Body of pancreas (tissue), 4 donors: ENCODE measurements around the gene SLC5A10. TPM values are rescaled to one million over a fixed set of nuclear protein-coding genes. Genes with fewer than 3 reads are reported as not detected.

ENCODE experiments used
- ATAC-seq: fragments of 150-250 bp; one replicate; pipeline ENCODE4 v1.9.1; 2016
- DNase-seq, 4 donors: peaks; one replicate each; pipeline ENCODE4 v3.0.0-alpha.2; 2019
- H3K27ac ChIP-seq, 4 donors: fragments of 200-600 bp; sonication (generic); 1 replicate in 3 of 4; 2 replicates in 1 of 4; pipeline versions ENCODE4 v1.5.1 to v1.6.1; 2016 to 2019; ENCODE audit warnings: mild to moderate bottlenecking in 1 of 4, mixed read lengths in 1 of 4, moderate library complexity in 1 of 4
- H3K27me3 ChIP-seq, 2 donors: fragments of 200-600 bp; sonication (generic); one replicate each; pipeline ENCODE4 v1.6.0; 2016; ENCODE audit warnings: mild to moderate bottlenecking in 1 of 2
- H3K36me3 ChIP-seq, 2 donors: fragments of 200-600 bp; sonication (generic); replicated peaks in 1 of 2; 2 replicates each; pipeline ENCODE4 v1.5.1; 2016; ENCODE audit warnings: low read depth in 2 of 2; ENCODE audit not compliant: insufficient read depth in 1 of 2
- H3K4me1 ChIP-seq: fragments of 200-600 bp; sonication (generic); one replicate; pipeline ENCODE4 v1.6.0; 2016
- H3K4me3 ChIP-seq, 2 donors: fragments of 200-600 bp; sonication (generic); 1 replicate in 1 of 2; 2 replicates in 1 of 2; pipeline ENCODE4 v1.5.1; 2016 to 2019
- H3K9me3 ChIP-seq, 3 donors: fragments of 200-600 bp; sonication (generic); 1 replicate in 2 of 3; 2 replicates in 1 of 3; pipeline ENCODE4 v1.5.1; 2016
- CTCF ChIP-seq, 7 experiments: fragments of 450-650 bp in 4 of 7; fragments of 200-600 bp in 3 of 7; sonication (generic) in 3 of 7; IDR thresholded peaks; one replicate each; pipeline ENCODE4 v1.5.1; 2016 to 2019; ENCODE audit warnings: antibody characterized with exemption in 7 of 7
- POLR2A ChIP-seq, 3 donors: fragments of 450-650 bp; IDR thresholded peaks; one replicate each; pipeline ENCODE4 v1.6.1; 2016; ENCODE audit warnings: antibody characterized with exemption in 3 of 3, mild to moderate bottlenecking in 2 of 3
- WGBS, 2 donors: methylation state at CpG; one replicate each; pipeline ENCODE4 v1.1.5; 2017; 5-methylcytosine and 5-hydroxymethylcytosine counted together
- intact Hi-C: fragments of 100-400 bp; cut with DNase I; formaldehyde crosslinking; loops from one replicate; pipeline ENCODE4 v1.15.1; 2023
- total RNA-seq, 2 donors: library from RNA; depleted of rRNA; stranded (reverse); fragments of >200 nt; gene quantifications; one replicate each; pipeline ENCODE4 v1.1.0, GENCODE V29; 2016

The SLC5A10 gene
- total RNA-seq, 2 donors from 2014 or later = not detected

DNA sequence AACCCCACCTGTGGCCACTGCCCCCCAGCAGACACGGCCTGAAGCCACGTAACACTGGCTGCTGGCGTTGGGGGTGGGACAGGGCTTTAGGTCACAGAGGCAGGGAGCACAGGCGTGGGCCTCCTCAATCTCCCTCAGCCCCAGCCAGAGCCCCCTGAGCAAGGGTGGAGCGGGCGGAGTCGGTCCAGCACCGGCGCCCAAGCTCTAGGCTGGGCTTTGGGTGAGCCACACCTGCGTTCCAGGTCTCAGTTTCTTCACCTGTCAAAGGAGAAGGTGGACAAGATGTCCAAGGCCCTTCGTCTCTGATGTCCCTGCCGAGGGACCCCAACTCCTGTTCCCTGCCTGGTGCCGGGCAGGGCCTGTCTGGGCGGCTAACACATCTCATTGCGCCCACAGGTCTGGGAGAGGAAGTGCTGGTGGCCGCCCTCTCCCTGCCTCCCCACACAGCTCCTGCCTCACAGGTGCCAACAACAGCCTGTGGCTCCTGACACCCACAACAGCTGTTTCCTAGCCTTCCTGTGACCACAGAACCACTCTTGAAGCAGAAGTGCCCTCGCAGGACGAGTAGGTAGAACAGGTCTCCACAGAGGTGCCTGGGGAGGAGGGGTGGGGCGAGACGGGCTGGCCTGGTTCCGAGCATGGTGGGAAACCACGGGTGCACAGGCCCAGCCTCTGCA, 40.6 kb downstream of the SLC5A10 start:
- H3K4me1 ChIP-seq = peaks cover 31% of the 10 kb centered on the region
- H3K36me3 ChIP-seq = no peaks in the 10 kb centered on the region
- no peak overlapping the region for H3K4me3 ChIP-seq
- TF ChIP-seq CTCF (IDR thresholded peaks at IDR 0.05) (no peak), POLR2A (IDR thresholded peaks at IDR 0.05) (no peak)
- no peaks in the 10 kb centered on the region for H3K9me3 ChIP-seq
- ATAC-seq (no peak), DNase-seq (no peak)
- intact Hi-C loops = no loop called here
- H3K27ac ChIP-seq = no peak overlapping the region
- no peaks in the 10 kb centered on the region for H3K27me3 ChIP-seq
- WGBS, 2 donors = 66 to 73% methylated on average over 5 to 22 of the region's 22 CpGs

- H3K4me1 ChIP-seq = peaks cover 18% of the 10 kb centered on the region
- H3K27ac ChIP-seq = no peak overlapping the region
- H3K4me3 ChIP-seq = no peak overlapping the region
- no peaks in the 10 kb centered on the region for H3K9me3 ChIP-seq
- no peaks in the 10 kb centered on the region for H3K36me3 ChIP-seq
- ATAC-seq = no peak
- no peaks in the 10 kb centered on the region for H3K27me3 ChIP-seq
- intact Hi-C loops = no loop called here
- WGBS, 2 donors = 80 to 85% methylated on average over 13 to 16 of the region's 16 CpGs
- no peak for DNase-seq
- no peak for TF ChIP-seq CTCF (IDR thresholded peaks at IDR 0.05)
- TF ChIP-seq POLR2A (IDR thresholded peaks at IDR 0.05) = no peak
Observed at GRCh38 chr17:18993905-18994526, 42.1 kb downstream of the SLC5A10 start.

DNA sequence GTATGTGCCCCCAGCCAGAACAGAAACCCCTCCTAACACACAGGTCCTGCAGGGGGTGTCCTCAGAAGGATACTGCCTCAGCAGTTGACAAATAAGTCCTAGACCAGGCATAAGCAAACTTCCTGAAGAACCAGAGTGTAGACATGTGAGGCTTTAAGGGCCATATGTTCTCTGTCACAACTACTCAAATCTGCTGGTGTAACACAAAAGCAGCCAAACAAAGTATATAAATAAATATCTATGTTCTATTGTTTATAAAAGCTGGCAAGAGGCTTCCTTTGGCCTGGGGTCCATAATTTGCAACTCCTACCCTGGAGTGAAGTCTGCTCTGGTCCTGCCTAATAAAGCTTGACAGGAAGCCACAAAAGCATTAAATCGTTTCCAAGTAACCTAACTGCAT, 42.7 kb downstream of the SLC5A10 start:
- H3K27me3 ChIP-seq = no peaks in the 10 kb centered on the region
- no peak overlapping the region for H3K4me3 ChIP-seq
- intact Hi-C loops = no loop called here
- DNase-seq (no peak), ATAC-seq (no peak)
- WGBS, 2 donors = 63 to 67% methylated on average over 1 of the region's 1 CpG
- H3K4me1 ChIP-seq = peaks cover 12% of the 10 kb centered on the region
- no peaks in the 10 kb centered on the region for H3K9me3 ChIP-seq
- H3K36me3 ChIP-seq = no peaks in the 10 kb centered on the region
- no peak for TF ChIP-seq CTCF (IDR thresholded peaks at IDR 0.05)
- TF ChIP-seq POLR2A (IDR thresholded peaks at IDR 0.05) = no peak
- no peak overlapping the region for H3K27ac ChIP-seq

DNA sequence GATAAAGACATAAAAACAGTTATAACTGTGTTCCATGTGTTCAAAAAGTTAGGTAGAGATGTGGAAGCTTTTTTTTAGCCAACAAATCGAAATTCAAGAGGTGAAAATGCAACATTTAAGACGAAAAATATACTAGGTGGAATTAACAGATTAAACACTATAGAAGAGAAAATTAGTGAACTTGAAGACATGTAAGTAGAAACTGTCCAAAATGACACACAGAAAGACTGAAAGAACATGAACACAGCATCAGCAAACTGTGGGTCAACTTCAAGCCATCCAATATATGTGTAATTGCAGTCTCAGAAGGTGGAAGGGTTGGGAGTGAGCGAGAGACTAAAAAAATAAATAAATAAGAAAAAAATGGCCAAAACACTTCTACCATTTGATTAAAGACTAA, 43.3 kb downstream of the SLC5A10 start:
- Histone ChIP-seq H3K4me3 (no peak overlapping the region), H3K36me3 (no peaks in the 10 kb centered on the region), H3K9me3 (no peaks in the 10 kb centered on the region), H3K4me1 (peaks cover 17% of the 10 kb centered on the region), H3K27me3 (no peaks in the 10 kb centered on the region), H3K27ac (no peak overlapping the region)
- intact Hi-C loops = no loop called here
- WGBS, 2 donors = 95% methylated on average over 3 of the region's 3 CpGs
- ATAC-seq (no peak), DNase-seq (no peak)
- TF ChIP-seq POLR2A (IDR thresholded peaks at IDR 0.05) (no peak), CTCF (IDR thresholded peaks at IDR 0.05) (no peak)

- no peaks in the 10 kb centered on the region for H3K36me3 ChIP-seq
- ATAC-seq (no peak), DNase-seq (no peak)
- intact Hi-C loops = no loop called here
- peaks cover 29% of the 10 kb centered on the region for H3K4me1 ChIP-seq
- no peaks in the 10 kb centered on the region for H3K27me3 ChIP-seq
- H3K4me3 ChIP-seq = no peak overlapping the region
- no peaks in the 10 kb centered on the region for H3K9me3 ChIP-seq
- no peak overlapping the region for H3K27ac ChIP-seq
- WGBS, 2 donors = 96 to 100% methylated on average over 1 to 2 of the region's 2 CpGs
- TF ChIP-seq CTCF (IDR thresholded peaks at IDR 0.05) (no peak), POLR2A (IDR thresholded peaks at IDR 0.05) (no peak)
Observed at GRCh38 chr17:18996458-18996857, 44.5 kb downstream of the SLC5A10 start.
